GM12892 (cell line): Measurements from ENCODE around the gene USP13.

Source experiments
- POLR2A ChIP-seq: IDR thresholded peaks from 2 replicates; pipeline ENCODE4 v1.6.1; 2011; ENCODE audit warnings: low read depth, low read length, control low read depth
- POLR2AphosphoS5 ChIP-seq: IDR thresholded peaks from 2 replicates; pipeline ENCODE4 v1.6.1; 2011; ENCODE audit warnings: low read depth, low read length, control low read depth
- TAF1 ChIP-seq: IDR thresholded peaks from 2 replicates; pipeline ENCODE4 v1.6.1; 2011; ENCODE audit warnings: low read depth, mild to moderate bottlenecking, control low read depth, low read length, borderline replicate concordance

DNA sequence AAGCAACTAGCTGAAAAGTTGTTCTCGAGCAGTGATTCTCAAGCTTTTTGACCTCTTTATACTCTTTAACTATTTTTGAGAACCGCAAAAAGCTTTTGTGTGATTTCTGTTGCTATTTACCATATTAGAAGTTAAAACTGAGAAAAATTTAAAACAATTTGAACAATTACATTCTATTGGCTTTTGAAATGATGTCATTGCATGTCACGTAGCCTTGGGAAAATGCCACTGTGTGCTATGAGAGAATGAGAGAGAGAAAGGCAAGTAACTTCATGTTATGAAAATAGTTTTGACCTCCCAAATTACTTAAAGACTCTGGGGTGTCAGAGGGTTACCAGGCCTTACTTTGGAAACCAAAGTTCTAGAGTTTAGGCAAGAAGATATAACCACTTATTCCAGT is 8.0 kb downstream of the USP13 start:
- no peak for TF ChIP-seq POLR2A
- no peak for TF ChIP-seq POLR2AphosphoS5
- no peak for TF ChIP-seq TAF1
